Dermis microvascular lymphatic vessel endothelial cell (primary cell): ENCODE measurements around the gene ZNF587B. TPM values are rescaled to one million over a fixed set of nuclear protein-coding genes. Genes with fewer than 3 reads are reported as not detected.
A peak's percentile ranks its signal among the peaks of the same experiment; 100 is the strongest.
"Not testable (repeated sequence)": the region's sequence is repeated elsewhere in the genome, so short reads cannot be mapped to it uniquely, and the experiment has no call there.

Experiments
- DNase-seq, 2 donors: peaks; one replicate each; pipeline versions ENCODE4 v3.0.0 to v3.0.0-alpha.2; 2010; ENCODE audit warnings: low read depth in 2 of 2
- total RNA-seq: library from RNA; depleted of rRNA; stranded (reverse); fragments of >200 nt; gene quantifications from 2 replicates; pipeline ENCODE4 v1.2.1, GENCODE V29; 2014

The ZNF587B gene
- total RNA-seq, 1 donor from 2014 or later, result 13.5 TPM

GRCh38 chr19:57818378-57818777 lies 11.7 kb upstream of the ZNF587B start:
- no peak for DNase-seq

DNA sequence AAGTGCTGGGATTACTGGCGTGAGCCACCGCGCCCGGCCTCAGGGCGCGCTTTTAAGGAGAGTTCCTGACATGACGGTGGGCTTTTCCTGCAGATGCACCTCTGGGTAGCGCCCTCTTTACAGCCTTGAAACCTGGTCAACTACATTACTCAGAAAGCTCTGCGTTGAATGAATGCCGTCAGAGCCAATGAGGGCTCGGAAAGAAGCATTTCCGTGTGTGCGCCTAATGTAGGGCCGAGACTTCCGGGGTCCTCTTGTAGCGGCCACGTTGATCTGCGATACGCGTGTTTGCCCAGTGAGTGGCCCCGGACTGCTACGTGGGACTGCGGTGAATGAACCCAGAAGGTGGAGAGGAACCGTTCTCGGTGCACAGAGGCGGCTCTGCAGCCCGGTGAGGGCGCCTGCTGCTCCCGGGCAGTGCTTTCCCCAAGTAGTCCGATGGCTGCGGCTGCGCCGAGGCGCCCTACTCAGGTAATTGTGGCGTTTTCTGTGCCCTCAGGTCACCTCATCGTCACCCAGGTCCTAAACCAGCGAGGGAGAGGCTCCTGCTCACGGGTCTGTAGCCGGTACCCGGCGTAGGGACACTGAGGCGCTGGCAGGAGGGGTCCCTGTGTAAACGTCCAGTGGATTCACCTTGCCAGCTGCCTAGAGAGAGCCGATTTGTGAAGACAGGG lies 10.5 kb upstream of the ZNF587B start:
- peak; percentile 48 to 92 for DNase-seq

- no peak for DNase-seq
Observed at GRCh38 chr19:57820599-57820998, 9.5 kb upstream of the ZNF587B start.

DNA sequence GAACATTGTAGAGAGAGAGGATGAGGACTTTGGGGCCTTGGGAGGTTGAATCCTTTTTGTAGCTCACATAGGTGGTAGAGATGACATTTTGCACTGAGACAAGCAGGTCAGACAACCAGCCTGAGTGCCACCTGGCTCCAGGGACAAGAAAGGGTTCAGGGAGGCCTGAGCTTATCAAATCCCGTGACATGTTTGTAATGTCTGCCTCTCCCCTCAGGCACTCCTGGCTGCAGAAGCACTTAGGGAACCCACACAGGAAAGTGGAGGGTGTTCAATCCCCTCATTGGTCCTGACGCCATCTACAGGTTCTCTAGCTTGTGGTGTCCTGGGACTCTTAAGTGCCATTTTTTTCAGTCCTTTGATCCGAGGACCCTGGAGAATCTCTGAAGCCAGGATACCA lies 9.0 kb upstream of the ZNF587B start:
- DNase-seq, result not testable (repeated sequence)

GRCh38 chr19:57821501-57821900 lies 8.6 kb upstream of the ZNF587B start:
- not testable (repeated sequence) for DNase-seq

GRCh38 chr19:57823155-57823554 lies 6.9 kb upstream of the ZNF587B start:
- not testable (repeated sequence) for DNase-seq

DNA sequence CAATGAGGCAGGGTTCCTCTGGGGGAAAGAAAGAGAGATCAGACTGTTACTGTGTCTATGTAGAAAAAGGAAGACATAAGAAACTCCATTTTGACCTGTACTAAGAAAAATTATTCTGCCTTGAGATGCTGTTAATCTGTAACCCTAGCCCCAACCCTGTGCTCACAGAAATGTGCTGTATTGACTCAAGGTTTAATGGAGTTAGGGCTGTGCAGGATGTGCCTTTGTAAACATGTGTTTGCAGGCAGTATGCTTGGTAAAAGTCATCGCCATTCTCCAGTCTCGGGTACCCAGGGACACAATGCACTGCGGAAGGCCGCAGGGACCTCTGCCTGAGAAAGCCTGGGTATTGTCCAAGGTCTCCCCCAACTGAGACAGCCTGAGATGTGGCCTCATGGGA lies 6.5 kb upstream of the ZNF587B start:
- DNase-seq, result not testable (repeated sequence)

- DNase-seq, result no peak
Observed at GRCh38 chr19:57825511-57825910, 4.6 kb upstream of the ZNF587B start.

- no peak for DNase-seq
Observed at GRCh38 chr19:57829316-57829715, 783 bp upstream of the ZNF587B start.

- not testable (repeated sequence) for DNase-seq
Observed at GRCh38 chr19:57836991-57837390, 6.9 kb downstream of the ZNF587B start.

DNA sequence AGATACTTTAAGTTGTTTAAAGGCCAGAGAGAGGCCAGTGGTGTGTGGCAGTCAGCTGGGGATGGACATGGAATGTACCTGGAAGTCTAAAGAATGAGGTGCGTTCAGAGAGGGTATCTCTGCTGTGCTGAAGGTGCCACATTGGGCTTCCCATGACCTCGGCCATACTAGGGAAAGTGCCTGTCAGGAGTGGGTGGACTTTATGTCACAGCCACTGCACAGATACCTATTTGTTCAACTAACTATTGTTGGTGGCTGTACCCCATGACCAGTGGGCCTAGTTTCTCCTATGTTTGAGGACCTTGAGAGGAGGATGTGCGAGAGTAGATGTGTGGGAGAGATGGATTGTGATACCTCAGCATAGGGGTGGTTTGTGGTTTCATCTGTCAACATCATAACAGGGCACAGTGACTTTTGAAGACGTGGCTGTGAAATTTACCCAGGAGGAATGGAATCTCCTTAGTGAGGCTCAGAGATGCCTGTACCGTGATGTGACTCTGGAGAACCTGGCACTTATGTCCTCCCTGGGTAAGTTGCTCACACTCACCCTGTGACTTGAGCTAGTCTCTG lies 8.6 kb downstream of the ZNF587B start:
- not testable (repeated sequence) for DNase-seq

- DNase-seq, result no peak
Observed at GRCh38 chr19:57841122-57841763, 11.1 kb downstream of the ZNF587B start.

DNA sequence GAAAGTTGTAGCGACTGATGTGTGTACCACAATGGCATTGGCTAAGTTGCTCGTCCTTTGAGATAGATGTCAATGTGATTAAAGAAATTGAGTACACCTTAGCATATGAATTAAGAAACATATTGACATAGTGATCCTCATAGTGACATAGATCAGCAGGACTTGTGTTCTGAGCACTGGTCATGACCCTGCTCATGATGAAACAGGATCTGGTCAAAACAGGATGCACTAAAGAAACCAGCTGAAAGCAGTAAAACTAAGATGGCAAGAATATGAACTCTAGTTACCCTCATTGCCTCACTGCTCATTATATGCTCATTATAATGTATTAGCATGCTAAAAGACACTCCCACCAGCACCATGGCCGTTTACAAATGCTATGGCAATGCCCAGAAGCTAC lies 17.1 kb downstream of the ZNF587B start:
- DNase-seq, result peak; percentile 26 to 54

DNA sequence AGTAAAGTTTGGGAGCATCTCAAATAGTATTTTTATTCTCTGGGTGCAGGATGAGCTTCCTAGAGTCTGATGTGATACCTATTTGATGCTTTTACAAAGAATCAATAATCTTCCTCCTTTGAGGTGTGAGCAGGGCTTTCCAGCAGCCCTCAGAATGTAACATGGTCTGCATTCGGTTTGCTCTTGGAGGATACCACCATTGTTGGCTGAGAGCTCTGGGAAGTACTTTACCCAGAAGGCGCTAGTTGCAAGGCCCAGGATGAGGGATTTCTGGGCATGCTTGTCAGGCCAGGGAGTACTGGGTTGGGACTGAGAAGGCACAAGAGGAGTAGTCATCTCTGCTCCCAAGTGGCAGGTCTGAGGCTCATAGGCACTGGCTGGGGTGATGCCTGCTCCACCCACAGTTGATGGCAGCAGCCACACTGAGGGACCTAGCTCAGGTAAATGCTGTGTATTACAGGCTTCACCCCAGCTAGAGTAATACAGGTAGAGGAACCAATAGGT lies 19.1 kb downstream of the ZNF587B start:
- not testable (repeated sequence) for DNase-seq

GRCh38 chr19:57849666-57850473 lies 19.8 kb downstream of the ZNF587B start, which contains the start of gene ZNF587:
TSS of gene ZNF587 (plus strand) at chr19:57849859. CDS start at chr19:57850039, 180 bp downstream.
- DNase-seq, result peak; percentile 74 to 89

DNA sequence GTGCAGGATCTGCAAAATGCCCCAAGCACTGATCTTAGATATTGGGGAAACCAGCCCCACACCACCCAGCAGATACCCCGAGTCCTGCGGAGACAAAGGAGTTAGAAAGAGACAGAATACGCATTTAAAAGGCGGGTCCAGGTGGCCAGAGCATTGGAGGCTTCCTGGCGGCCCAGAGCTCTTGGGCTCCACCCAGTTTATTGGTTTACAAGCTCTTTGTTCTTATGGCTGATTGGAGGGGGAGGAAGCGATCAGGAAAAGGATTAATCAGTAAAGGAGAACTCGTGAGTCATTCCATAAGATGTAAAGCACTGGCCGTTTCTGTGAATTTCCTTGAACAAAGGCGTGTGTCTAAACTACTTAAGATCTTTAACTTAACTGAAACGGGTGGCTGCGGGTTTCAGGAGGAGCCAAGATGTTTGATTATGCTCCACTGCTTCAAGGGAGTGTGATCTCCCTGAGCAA lies 20.5 kb downstream of the ZNF587B start:
- DNase-seq, result peak in 1 of 2 donors; percentile 86

GRCh38 chr19:57851812-57852603 lies 21.9 kb downstream of the ZNF587B start:
- DNase-seq, result not testable (repeated sequence)

DNA sequence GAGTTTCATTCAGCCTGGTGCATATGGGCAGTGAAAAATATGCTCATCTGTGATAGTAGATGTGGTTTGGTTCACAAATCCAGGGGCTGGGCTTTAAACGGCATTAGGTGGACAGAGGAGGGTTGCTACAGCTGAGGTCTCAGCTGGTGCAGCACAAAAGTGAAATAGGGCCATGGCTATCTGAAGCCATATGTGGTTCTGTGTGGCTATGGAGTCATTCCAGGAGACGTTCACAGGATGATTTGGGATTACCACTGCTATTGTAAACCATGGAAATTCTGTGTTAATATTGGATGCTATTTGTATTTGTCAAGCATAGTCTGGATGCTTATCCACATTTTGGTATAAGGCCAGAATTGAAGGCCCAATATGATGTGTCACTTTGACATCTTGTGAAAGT lies 24.0 kb downstream of the ZNF587B start:
- not testable (repeated sequence) for DNase-seq

GRCh38 chr19:57862351-57862750 lies 32.3 kb downstream of the ZNF587B start:
- DNase-seq, result not testable (repeated sequence)

DNA sequence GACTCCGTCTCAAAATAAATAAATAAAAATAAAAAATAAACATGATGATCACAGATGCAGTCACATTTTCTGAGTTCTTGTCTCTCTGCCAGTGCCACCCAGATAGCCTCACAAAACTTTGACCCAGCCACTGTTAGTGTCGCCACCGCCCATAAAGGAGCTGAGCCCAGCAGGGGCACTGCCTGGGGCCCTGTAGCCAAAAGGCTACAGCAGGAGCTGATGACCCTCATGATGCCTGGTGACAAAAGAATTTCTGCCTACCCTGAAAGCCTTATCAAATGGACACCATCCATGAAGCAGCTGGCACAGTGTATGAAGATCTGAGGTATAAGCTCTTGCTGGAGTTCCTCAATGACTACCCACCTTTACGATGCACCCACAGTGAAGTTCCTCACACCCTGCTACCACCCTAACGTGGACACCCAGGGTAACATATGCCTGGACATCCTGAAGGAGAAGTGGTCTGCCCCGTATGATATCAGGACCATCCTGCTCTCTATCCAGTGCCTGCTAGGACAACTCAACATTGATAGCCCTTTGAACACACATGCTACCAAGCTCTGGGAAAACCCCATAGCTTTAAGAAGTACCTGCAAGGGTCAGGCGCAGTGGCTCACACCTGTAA lies 37.9 kb downstream of the ZNF587B start:
- no peak for DNase-seq
